Measurements from ENCODE around the gene TPCN1. TPM values are rescaled to one million over a fixed set of nuclear protein-coding genes. Genes with fewer than 3 reads are reported as not detected.

The TPCN1 gene
- total RNA-seq, 1 experiment from 2014 or later = 18.8 TPM

- no peak overlapping the region for H3K4me3 ChIP-seq (ENCODE audit: low read depth, low read length, poor library complexity, severe bottlenecking)
- CTCF ChIA-PET = interaction anchor here (0.6 kb wide), 1 partner anchor 35 kb away, joined by 7 read pairs; no protein-coding TSS in a partner anchor
- H3K9me3 ChIP-seq (ENCODE audit: low read depth, low read length, poor library complexity, severe bottlenecking) = no peaks in the 10 kb centered on the region
- TF ChIP-seq EZH2 (IDR thresholded peaks at IDR 0.05; ENCODE audit: borderline replicate concordance, low read depth, low read length, poor library complexity, severe bottlenecking) (no peak), CTCF (conservative IDR thresholded peaks at IDR 0.05; ENCODE audit: low read depth, low read length) (no peak)
- intact Hi-C loops (cut with micrococcal nuclease; ENCODE audit: unreplicated experiment) = no loop called here
- no peaks in the 10 kb centered on the region for H3K36me3 ChIP-seq (ENCODE audit: insufficient read depth, low read length, poor library complexity, severe bottlenecking)
- BruUV-seq (replicated peaks) = no TSS peak
- POLR2A ChIA-PET (ENCODE audit: low non-redundant PET) = no interaction called here
- H3K4me1 ChIP-seq (ENCODE audit: insufficient read depth, low read length, poor library complexity, severe bottlenecking) = no peaks in the 10 kb centered on the region
- no peak for DNase-seq (ENCODE audit: low spot score)
- H3K27ac ChIP-seq (ENCODE audit: low read depth, low read length, poor library complexity, severe bottlenecking) = no peak overlapping the region
- H3K27me3 ChIP-seq (replicated peaks; ENCODE audit: insufficient read depth, low read depth, low read length, poor library complexity) = no peaks in the 10 kb centered on the region
These were observed 55.0 kb downstream of the TPCN1 start for GRCh38 chr12:113276306-113276705.

GRCh38 chr12:113276946-113277500 lies 55.8 kb downstream of the TPCN1 start:
- ChIA-PET CTCF (interaction anchor here (0.6 kb wide), 1 partner anchor 34 kb away, joined by 7 read pairs; no protein-coding TSS in a partner anchor), POLR2A (ENCODE audit: low non-redundant PET) (no interaction called here)
- Histone ChIP-seq H3K27ac (ENCODE audit: low read depth, low read length, poor library complexity, severe bottlenecking) (no peak overlapping the region), H3K27me3 (replicated peaks; ENCODE audit: insufficient read depth, low read depth, low read length, poor library complexity) (no peaks in the 10 kb centered on the region), H3K9me3 (ENCODE audit: low read depth, low read length, poor library complexity, severe bottlenecking) (no peaks in the 10 kb centered on the region), H3K4me1 (ENCODE audit: insufficient read depth, low read length, poor library complexity, severe bottlenecking) (no peaks in the 10 kb centered on the region), H3K36me3 (ENCODE audit: insufficient read depth, low read length, poor library complexity, severe bottlenecking) (no peaks in the 10 kb centered on the region), H3K4me3 (ENCODE audit: low read depth, low read length, poor library complexity, severe bottlenecking) (no peak overlapping the region)
- intact Hi-C loops (cut with micrococcal nuclease; ENCODE audit: unreplicated experiment) = no loop called here
- no TSS peak for BruUV-seq (replicated peaks)
- DNase-seq (ENCODE audit: low spot score) = no peak
- TF ChIP-seq EZH2 (IDR thresholded peaks at IDR 0.05; ENCODE audit: borderline replicate concordance, low read depth, low read length, poor library complexity, severe bottlenecking) = no peak

- H3K27me3 ChIP-seq (replicated peaks; ENCODE audit: insufficient read depth, low read depth, low read length, poor library complexity) = no peaks in the 10 kb centered on the region
- intact Hi-C loops (cut with micrococcal nuclease; ENCODE audit: unreplicated experiment) = no loop called here
These were observed 56.2 kb downstream of the TPCN1 start for GRCh38 chr12:113277511-113277910.

More at GRCh38 chr12:113277511-113277910, 56.2 kb downstream of the TPCN1 start:
- H3K36me3 ChIP-seq (ENCODE audit: insufficient read depth, low read length, poor library complexity, severe bottlenecking) = no peaks in the 10 kb centered on the region
- no peaks in the 10 kb centered on the region for H3K4me1 ChIP-seq (ENCODE audit: insufficient read depth, low read length, poor library complexity, severe bottlenecking)
- POLR2A ChIA-PET (ENCODE audit: low non-redundant PET) = no interaction called here
- no peak overlapping the region for H3K4me3 ChIP-seq (ENCODE audit: low read depth, low read length, poor library complexity, severe bottlenecking)
- CTCF ChIA-PET = no interaction called here
- H3K9me3 ChIP-seq (ENCODE audit: low read depth, low read length, poor library complexity, severe bottlenecking) = no peaks in the 10 kb centered on the region
- BruUV-seq (replicated peaks) = no TSS peak
- no peak for DNase-seq (ENCODE audit: low spot score)
- no peak for TF ChIP-seq EZH2 (IDR thresholded peaks at IDR 0.05; ENCODE audit: borderline replicate concordance, low read depth, low read length, poor library complexity, severe bottlenecking)
- TF ChIP-seq CTCF (conservative IDR thresholded peaks at IDR 0.05; ENCODE audit: low read depth, low read length) = no peak
- H3K27ac ChIP-seq (ENCODE audit: low read depth, low read length, poor library complexity, severe bottlenecking) = no peak overlapping the region
